GM18498 (cell line): ENCODE data around the gene SPIN1.
"Not testable (repeated sequence)": the region's sequence is repeated elsewhere in the genome, so short reads cannot be mapped to it uniquely, and the experiment has no call there.

Experiments
- ATAC-seq: cut with Tn5 transposase; IDR thresholded peaks from one replicate; pipeline ENCODE4 v1.9.1; 2021; ENCODE audit warnings: mild to moderate bottlenecking, moderate library complexity; ENCODE audit not compliant: unreplicated experiment

The SPIN1 gene

GRCh38 chr9:88388203-88388885 is at the start of gene SPIN1:
Gene SPIN1 (plus strand): TSS chr9:88388444. CDS start chr9:88426540, 38,096 bp downstream.
- ATAC-seq, result peak; percentile 89

- ATAC-seq, result no peak
Measured at GRCh38 chr9:88339317-88339716, 48.9 kb upstream of the SPIN1 start.

DNA sequence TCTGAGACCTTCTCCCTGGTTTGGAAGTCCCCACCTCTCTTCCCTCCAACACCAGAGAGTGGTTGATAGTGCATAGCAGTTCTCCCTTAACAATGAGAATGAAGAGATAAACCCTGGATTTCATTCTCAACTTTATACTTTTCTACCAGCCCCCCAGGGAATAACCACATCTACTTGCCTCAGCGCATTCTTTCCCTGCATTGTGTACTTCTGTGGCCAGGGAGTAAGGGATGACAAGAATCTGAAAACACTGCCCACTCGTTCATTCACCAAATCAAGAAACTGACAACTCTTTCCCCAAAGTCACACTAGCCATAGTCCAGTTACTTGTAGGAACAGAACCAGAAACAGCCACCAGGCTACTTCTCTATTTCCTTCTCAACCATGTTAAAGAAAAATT is 46.0 kb upstream of the SPIN1 start:
- no peak for ATAC-seq

- no peak for ATAC-seq
Measured at GRCh38 chr9:88344013-88344412, 44.2 kb upstream of the SPIN1 start.

DNA sequence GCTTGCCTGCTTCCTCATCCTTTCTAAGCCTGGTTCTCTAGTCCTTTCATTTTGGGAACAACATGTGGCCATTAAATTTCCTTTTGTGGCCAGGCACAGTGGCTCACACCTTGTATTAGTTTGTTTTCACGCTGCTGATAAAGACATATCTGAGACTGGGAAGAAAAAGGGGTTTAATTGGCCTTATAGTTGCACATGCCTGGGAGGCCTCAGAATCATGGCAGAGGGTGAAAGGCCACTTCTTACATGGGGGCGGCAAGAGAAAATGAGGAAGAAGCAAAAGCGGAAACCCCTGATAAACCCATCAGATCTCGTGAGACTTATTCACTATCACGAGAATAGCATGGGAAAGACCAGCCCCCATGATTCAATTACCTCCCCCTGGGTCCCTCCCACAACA is 37.9 kb upstream of the SPIN1 start:
- not testable (repeated sequence) for ATAC-seq

DNA sequence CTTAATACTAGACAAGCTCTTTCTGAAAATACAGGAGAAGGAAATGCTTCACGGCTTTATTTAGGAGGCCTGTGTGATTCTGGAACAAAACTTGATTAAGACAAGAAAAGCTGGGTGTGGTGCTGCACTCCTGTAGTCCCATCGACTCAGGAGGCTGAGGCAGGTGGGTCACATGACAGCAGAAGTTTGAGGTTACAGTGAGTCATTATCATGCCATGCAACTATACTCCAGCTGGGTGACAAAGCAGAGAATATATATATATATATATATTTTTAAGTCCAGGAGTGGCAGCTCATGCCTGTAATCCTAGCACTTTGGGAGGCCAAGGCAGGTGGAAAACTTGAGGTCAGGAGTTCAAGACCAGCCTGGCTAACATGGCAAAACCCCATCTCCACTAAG is 33.1 kb upstream of the SPIN1 start:
- no peak for ATAC-seq

DNA sequence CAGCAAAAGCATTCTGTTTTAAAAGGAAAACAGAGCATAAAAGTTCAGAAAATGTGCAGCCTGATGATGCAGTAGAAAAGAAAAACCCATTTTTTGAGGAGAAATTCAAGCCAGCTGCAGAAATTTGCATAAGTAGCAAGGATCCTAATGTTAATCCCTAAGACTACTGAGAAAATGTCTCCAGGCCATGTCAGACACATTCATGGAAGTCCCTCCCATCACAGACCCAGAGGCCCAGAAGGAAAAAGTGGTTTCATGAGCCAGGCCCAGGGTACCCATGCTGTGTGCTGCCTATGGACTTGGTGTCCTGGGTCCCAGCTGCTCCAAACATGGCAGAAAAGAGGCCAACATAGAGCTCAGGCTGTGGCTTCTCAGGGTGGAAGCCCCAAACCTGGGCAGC is 31.0 kb upstream of the SPIN1 start:
- ATAC-seq, result not testable (repeated sequence)

- ATAC-seq, result no peak
Measured at GRCh38 chr9:88358723-88359122, 29.5 kb upstream of the SPIN1 start.

DNA sequence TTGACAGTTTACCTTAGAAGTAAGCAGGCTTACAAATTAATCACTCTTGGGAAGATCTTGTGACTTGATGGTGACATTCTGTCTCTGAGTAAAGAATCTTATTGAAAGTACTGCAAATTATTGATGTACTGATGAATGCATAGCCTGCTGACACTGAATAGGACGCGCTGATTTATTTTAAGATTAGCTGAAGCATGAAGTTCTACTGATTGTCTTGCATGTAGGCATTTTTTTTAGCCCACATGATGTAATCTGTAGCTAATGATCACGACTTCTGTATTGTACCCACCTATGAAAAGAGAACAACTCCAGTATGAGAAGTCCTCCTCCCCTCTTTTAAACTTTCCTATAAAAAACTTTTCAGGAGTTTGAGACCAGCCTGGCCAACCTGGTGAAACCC is 28.3 kb upstream of the SPIN1 start:
- no peak for ATAC-seq

- ATAC-seq, result no peak
Measured at GRCh38 chr9:88362681-88363080, 25.6 kb upstream of the SPIN1 start.

DNA sequence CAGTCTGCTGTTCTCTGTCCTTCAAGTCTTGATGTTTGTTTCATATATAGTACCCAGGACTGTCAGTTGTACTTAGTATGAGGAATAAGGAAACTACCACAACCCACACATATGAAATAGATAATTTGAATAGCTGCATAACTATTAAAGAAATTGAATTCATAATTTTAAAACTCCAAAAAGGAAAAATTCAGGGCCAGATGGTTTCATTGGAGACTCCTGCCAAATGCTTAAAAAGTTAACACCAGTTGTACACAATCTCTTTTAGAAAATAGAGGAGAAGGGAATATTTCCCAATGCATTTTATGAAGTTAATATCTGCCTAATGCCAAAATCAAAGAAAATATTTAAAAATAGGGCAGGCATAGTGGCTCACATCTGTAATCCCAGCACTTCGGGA is 24.6 kb upstream of the SPIN1 start:
- no peak for ATAC-seq

- no peak for ATAC-seq
Measured at GRCh38 chr9:88364706-88365105, 23.5 kb upstream of the SPIN1 start.

DNA sequence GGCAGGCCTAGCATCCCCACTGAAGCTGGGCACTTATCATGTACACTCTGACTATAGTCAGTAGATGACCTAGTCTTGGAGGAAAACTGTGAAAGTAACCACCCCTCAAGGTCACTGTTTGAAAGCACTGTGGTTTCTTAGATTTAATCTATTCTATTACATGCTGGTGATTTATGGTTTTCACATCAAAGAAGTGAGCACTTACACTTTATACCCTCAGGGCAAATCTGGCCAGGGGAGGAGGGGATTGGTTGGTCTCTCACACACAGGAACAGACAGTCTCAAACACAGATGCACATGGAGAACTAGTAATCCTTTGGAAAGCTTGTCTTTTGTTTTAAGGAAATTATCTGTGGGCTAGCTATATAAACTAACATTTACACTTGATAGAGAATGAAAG is 17.9 kb upstream of the SPIN1 start:
- no peak for ATAC-seq

- ATAC-seq, result no peak
Measured at GRCh38 chr9:88372103-88372654, 16.1 kb upstream of the SPIN1 start.

DNA sequence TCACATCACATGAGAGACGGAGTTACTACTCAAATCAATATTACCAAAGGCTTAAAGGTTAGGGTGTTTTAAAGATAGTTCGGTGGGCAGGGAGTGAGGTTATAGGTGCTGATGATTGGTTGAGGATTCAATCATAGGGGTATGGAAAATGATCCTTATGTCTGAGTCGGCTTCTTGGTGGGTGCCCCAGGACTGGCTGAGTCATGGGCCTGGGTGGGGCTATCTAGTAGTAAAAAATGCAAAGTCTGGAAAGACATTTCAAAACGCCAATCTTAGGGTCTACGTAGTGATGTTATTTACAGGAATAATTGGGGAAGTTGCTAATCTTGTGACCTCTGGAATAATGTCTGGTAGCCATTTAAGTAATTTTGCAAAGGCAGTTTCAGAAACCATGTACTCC is 15.2 kb upstream of the SPIN1 start:
- ATAC-seq, result no peak

- no peak for ATAC-seq
Measured at GRCh38 chr9:88378317-88378716, 9.9 kb upstream of the SPIN1 start.

DNA sequence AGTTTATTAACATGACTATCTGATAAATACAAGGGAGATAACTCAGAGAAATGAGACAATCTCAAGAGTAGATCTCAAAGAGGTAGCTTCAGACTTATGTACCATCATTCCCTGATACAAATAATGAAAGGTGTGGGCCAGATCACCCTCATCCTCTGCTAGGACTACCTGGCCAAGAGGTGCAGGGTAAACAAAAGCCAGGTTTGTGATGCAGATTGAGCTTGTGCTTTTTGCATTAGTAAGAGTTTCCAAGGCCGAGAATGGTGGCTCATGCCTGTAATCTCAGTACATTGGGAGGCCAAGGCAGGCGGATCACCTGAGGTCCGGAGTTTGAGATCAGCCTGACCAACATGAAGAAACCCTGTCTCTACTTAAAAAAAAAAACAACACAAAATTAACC is 8.9 kb upstream of the SPIN1 start:
- ATAC-seq, result no peak

DNA sequence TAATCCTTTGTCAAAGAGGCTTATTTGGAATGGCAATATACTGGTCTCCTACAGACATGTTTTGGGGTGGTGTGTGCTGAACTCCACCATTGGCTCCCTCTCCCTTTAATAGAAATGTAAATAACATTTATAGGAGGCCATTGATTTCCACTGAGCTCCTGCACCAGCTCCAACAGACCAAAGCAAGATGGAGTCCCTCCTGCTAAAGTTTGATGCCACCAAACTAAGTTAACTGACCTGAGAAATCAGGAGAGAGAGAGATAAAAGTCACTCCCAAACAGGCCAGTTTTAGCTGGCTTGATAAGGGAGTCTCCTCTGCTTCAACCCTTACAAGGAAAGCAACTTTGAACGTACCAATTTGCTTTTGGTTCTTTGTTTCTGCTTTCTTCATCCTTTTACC is 8.1 kb upstream of the SPIN1 start:
- no peak for ATAC-seq

- not testable (repeated sequence) for ATAC-seq
Measured at GRCh38 chr9:88381322-88381721, 6.9 kb upstream of the SPIN1 start.

DNA sequence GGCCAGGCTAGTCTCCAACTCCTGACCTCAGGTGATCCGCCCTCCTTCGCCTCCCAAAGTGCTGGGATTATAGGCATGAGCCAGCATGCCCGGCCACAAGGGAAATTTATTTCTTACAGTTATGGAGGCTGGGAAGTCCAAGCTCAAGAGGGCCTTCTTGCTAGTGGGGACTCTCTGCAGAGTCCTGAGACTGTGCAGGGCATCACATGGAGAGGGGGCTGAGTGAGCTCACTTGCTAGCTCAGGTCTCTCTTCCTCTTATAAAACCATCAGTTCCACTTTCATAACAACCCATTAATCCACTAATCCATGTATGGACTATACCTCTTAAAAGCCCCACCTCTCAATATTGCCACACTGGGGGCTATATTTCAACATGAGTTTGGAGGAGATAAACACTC is 5.1 kb upstream of the SPIN1 start:
- no peak for ATAC-seq

GRCh38 chr9:88386137-88386536 is 2.1 kb upstream of the SPIN1 start:
- not testable (repeated sequence) for ATAC-seq

- no peak for ATAC-seq
Measured at GRCh38 chr9:88387036-88387551, 1.1 kb upstream of the SPIN1 start.
